D721Med (cell line): ENCODE results near the gene SLC6A17.

Experiments used
- DNase-seq: peaks from one replicate; pipeline ENCODE4 v3.0.0; 2011; ENCODE audit warnings: low spot score; ENCODE audit not compliant: insufficient read length
- FAIRE-seq: peaks from 2 replicates; lab custom pipeline; 2011; peaks lifted over from hg19 to GRCh38; lab: Jason Lieb, UNC
- CTCF ChIP-seq: IDR thresholded peaks from 2 replicates; pipeline ENCODE4 v1.5.1; 2012; ENCODE audit warnings: mild to moderate bottlenecking, control low read depth; ENCODE audit not compliant: insufficient read depth; ENCODE audit errors: missing control alignments

Gene SLC6A17

GRCh38 chr1:110150330-110151174 lies at the start of gene SLC6A17:
TSS of gene SLC6A17 (plus strand) at chr1:110150494. CDS start at chr1:110166930, 16,436 bp downstream.
- no peak for TF ChIP-seq CTCF
- DNase-seq (no peak), FAIRE-seq (no peak)

DNA sequence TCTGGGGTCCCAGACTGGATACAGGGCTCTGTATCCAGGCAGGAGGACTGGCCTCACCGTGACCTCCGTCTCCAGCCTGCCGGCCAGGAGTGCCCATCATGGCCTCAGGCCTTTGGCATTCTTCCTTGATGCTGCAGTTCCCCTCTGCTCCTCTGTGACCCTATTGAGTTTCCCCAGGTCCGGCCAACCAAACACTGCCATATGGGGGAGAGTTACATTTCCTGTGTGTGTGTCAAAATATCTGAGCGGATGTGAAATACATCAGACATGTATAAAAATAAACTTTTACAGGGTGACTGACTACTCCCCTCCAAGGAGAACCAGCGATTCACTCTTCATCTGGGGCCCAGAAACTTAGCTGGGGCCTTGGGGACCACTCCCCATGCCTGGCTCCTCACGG lies 48.2 kb upstream of the SLC6A17 start:
- TF ChIP-seq CTCF, result no peak
- DNase-seq (no peak), FAIRE-seq (no peak)

DNA sequence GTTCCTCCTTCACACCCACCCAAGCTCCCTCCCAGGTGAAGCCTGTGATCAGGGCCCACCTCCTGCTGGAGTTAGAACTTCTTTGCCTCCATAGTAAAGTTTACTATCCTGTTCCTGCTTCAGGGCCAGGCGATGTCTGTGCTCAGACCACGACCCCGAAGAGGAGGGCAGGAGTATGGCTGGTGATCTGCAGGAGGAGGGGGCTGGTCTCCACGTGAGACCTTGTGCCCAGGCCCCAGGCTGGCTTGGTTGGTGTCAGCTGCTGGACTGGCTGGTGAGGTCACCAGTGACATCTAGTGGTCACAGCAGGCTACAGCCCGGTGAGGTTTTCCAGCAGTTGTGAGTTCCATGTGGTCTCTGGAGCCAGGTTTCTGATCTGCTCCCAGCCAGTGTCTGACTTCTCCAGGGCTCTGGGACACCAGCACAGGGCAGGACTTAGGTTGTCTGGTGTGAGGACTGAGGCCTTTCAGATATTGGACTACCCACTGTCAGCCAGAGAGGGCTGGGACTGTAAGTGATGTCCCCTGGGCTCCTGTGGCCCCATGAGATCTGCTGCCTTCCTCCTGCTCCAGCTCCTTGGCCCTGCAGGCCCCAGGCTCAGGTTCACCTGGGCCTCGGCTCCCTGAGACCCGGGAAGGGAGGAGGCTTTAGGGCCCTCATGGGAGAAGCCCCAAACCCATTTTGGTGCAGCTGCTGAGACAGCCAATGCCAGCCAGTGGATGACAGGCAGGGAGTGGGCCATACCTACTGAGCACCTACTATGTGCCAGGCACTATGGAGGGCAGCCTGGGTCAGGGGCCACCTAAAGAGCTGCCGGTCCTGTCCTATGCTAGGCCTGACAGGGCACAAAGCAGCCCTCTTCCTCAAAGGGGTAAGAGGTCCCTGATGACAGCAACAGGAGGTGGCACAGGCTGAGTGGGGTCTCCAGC lies 44.0 kb upstream of the SLC6A17 start:
- DNase-seq (peak; percentile 93), FAIRE-seq (peak; percentile 77)
- peak; percentile 87 for TF ChIP-seq CTCF

- no peak for TF ChIP-seq CTCF
- FAIRE-seq (no peak), DNase-seq (no peak)
Measured at GRCh38 chr1:110107867-110108469, 42.3 kb upstream of the SLC6A17 start.

DNA sequence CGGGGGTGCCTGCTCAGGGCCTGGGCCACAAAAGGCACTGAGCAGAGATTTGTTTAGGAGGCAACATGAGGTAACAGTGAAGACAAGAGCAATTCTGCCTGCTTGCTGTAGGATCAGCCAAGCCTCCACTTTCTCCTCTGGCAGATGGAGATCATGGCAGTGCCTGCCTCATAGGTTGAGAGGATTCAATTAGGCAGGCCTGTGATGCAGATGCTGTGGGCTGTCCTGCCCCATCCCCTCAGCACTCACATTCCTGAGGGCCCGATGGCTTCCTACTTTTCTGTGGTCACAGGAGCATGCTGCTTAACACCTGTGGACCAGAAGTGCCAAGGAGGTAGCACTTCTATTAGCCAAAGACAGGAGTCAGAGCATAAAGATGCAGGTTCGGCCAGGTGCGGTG lies 39.2 kb upstream of the SLC6A17 start:
- no peak for DNase-seq
- no peak for FAIRE-seq
- no peak for TF ChIP-seq CTCF

GRCh38 chr1:110112143-110112542 lies 38.2 kb upstream of the SLC6A17 start, which contains the start of gene UBL4B:
TSS of gene UBL4B (plus strand) at chr1:110112443. CDS start at chr1:110112535, 92 bp downstream.
- DNase-seq, result no peak
- no peak for FAIRE-seq
- no peak for TF ChIP-seq CTCF
